ENCODE results near the gene IGFN1.
A peak's percentile ranks its signal among the peaks of the same experiment; 100 is the strongest.

IGFN1 gene

DNA sequence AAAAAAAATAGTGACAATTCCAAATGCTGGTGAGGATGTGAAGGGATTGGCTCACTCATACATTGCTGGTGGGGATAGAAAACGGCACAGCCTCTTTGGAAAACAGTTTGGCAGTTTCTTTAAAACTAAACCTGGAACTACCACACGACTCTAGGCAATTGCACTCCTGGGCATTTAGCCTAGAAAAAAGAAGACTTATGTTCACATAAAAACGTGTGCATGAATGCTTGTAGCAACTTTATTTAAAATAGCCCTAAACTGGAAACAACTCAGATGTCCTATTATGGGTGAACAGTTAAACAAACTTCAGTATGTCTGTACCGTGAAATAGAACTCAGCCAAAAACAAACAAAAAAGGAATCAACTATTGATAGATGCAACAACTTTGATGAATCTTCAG, 26.9 kb upstream of the IGFN1 start:
- DNase-seq (ENCODE audit: low spot score) = no peak

DNA sequence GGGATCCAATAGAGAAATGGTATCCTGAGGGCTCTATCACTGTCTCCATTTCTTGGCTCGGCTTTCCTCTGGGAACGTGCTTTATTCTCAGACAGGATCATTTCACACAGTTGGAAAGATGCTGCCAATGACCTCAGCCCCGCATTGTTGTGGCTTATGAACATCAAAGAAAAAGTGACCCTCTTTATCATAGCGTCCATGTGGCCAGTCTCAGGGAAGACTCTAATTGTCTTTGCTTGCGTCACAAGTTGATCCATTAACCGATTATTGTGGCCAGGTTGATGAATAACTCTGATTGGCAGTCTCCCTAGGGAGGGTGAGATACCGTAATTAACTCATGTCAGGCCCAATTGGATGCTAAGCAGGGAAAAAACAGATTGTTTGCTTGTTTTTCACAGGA, 26.0 kb upstream of the IGFN1 start:
- no peak for DNase-seq (ENCODE audit: low spot score)

DNA sequence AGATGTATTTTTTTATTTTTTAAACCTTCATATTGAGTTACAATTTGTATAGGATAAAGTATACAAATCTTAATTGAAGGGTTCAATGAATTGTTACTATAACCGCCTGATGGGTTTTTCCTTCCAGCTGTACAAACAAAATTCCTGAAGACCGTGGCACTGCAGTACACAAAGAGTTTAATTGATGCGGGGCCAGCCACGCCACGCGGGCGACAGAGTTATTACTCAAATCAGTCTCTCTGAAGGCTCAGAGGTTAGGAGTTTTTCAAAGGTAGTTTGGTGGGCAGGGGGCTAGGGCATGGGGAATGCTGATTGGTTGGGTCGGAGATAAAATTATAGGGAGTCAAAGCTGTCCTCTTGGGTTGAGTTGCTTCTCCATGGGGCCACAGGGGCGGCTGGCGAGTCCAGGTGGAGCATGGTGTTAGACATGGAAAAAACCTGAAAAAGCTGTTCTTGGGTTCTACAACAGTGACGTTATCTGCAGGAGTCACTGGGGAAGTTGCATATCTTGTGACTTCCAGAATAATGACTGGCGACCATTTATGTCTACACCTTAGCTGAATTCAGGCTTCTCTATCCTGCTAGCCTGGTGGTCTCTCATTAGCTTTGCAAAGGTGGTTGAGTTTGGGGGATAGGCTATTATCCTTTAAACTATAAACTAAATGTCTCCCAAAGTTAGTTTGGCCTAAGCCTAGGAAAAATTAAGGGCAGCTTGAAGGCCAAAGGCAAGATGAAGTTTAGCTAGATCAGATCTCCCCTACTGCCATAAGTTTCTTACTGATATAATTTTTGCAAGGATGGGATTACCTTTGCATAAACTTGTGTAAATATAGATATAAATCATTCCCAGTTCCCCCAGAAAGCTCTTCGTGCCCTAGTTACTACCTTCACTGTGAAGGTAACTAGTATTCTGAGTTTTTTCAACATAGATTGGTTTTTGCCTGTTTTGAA, 23.3 kb upstream of the IGFN1 start:
- no peak for DNase-seq (ENCODE audit: low spot score)

DNA sequence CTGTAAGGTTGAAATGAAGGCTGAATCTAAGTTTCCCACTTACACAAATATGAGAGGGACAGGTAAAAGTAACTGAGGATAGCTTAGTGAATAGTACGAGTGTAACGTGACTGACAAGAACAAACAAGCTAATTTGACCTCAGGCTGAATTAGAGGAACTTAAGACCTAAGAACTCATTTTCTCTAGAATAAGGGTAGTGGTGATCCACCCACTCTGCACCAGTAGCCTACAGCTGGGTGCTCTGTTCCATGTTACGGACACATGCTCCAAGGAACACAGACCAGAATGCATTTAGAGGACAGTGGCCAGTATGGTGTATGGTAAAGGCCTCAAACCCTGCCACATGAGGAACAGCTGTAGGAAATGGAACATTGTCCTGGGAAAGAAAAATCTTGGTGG, 21.4 kb upstream of the IGFN1 start:
- DNase-seq (ENCODE audit: low spot score) = no peak

DNA sequence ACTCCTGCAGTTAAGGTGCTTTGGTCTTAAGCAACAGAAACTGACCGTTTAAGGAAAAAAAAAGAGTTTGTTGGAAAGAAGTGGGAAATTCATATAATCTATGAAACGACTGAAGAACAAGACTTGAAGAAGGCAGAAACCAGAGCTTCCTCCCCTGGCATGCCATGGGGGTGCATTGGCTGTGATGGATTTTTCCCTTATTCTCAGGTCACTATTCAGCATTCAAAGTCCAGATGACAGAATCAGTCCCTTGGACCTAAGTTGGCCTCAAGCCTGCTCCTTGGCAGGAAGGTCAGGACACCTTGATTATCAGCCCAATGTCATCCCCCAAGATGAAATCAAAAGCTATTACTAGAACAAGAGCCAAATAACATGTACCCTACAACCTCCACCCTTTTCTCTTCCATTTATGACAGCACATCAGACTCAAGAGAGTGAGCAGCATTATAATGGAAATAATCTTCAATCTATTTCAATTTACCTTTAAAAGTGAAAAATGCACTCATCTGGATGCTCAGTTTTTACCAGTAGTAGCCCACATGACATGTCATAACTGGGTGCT, 20.6 kb upstream of the IGFN1 start:
- DNase-seq (ENCODE audit: low spot score) = no peak

DNA sequence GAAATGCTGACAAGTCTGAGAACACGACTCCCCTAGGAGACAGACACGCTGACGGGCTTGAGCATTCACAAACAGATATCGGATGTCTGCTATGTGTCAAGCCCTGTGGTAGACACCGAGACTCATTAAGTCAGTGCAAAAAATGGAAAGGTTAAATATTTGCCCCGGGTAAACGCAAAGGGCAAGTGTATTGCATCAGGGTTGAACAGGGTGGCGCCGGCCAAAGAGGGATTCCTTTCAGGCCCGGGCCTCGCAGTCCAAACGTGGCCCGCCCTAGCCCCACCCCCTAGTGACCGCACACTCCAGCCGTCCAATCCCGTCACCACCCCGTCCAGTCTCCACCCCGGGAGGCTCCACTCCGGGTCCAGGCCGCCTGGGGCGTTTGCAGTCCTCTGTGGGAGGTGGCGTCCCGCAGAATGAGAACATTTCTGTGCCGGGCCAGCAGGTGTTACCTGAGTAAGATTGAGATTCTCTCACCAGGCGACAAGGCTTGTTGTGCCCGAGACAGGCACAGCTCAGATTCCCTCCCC, 20.0 kb upstream of the IGFN1 start:
- DNase-seq (ENCODE audit: low spot score) = peak; percentile 92

DNA sequence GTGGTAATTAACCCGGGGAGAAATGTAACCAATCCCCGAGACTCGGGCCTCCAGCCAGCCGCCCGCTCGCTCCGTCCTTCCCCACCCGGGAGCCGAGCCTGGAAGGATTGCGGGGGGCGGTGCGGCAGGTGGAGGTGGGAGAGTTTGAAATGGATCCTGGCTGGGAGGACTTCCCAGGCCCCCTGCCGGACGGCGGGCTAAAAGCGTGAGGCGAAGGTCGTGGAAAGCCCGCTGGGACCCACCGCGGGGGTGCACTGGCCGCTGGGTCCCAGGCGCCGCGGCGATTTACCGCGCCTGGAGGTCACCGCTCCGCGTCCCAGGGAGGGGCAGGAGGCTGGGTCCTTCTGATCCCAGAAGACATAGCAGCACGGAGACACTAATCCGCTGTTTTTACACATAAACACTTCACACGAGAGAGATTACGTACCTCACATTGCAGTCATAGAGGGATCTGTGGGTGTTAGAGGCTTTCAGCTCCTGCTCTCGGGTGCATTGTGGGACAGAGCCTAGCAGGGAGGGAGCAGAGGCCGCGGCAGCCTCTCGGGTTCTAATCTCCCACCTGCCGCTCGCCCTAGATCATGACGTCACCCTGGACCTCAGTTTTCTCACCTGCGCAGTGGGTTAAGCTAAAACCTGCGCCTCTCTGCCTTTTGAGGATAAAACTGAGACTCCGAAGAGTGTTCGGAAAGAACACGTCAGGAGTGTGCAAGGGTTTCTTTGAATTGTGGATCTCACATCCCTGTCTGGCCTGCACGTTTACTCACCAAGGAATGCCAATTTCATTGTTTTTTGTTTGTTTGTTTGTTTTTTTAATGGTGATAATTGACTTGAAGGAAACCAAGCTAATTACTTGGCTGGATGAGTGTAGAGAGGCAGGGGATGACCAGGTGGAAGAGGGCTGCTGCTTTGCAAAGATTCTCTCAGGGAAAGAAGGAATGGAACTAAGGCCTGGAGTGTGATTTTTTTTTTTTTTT, 19.3 kb upstream of the IGFN1 start:
- peak; percentile 58 for DNase-seq (ENCODE audit: low spot score)

DNA sequence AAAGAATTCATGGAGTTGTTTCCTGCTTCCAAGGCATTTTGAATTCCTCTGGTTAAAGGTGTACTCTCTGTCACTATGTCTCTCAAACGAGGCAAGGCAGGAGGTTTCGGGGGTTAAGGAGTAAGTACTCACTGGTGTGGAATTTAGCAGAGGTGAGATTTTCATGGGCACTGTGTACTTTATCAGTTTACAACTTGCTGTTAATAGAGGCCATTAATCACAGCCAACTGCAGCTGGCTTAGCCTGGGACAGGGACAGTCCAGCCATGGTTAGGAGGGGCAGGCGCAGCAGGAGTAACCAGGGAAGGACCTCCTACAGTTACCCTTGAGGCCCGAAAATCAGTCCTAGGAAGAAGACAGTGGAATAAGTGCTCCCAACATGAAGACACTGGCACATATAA, 18.3 kb upstream of the IGFN1 start:
- no peak for DNase-seq (ENCODE audit: low spot score)

DNA sequence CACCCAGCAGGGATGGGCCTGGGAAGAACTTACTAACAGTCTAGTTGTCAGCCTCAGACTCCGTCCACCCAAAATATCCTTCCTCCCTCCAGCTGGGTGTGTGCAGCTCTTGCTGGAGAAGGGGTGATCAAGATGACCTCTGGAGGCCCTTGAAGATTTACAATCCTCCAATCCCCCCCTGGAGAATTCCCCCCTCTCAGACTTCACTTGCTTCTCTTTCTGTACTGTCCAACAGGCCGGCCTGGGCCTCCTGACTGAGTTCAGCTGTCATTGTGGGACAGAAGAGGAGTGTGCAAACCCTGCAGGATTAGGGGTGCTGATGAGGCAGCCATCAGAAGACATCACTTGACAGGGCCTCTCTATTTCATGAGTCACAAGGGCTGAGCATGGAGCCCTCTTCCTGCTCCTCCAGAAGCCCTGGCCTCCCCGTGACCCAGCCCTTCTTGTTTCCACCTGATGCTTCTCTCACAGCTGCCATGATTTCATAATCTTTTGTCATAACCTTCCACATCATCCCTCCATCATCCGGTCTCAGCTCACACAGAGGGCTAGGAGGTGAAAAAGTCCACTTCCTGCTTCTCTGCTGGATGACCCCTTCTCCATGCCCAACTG, 17.5 kb upstream of the IGFN1 start:
- DNase-seq (ENCODE audit: low spot score) = no peak

DNA sequence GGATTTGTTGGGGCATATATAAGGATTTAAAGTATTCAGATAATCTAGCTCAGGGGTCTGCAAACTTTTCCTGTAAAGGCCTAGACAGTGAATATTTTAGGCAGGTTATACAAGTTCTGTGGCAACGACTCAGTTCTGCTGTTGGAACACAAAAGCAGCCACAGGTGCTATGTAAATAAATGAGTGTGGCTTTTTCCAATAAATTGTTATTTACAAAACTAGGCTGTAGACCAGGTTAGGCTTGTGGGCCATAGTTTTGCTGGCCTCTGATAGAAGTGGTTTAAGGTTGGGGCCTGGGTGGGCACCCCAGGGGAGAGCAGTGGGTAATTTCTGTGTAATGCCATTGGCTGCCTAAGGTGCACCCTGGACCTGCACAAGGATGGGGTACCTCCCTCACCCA, 16.9 kb upstream of the IGFN1 start:
- DNase-seq (ENCODE audit: low spot score) = no peak

DNA sequence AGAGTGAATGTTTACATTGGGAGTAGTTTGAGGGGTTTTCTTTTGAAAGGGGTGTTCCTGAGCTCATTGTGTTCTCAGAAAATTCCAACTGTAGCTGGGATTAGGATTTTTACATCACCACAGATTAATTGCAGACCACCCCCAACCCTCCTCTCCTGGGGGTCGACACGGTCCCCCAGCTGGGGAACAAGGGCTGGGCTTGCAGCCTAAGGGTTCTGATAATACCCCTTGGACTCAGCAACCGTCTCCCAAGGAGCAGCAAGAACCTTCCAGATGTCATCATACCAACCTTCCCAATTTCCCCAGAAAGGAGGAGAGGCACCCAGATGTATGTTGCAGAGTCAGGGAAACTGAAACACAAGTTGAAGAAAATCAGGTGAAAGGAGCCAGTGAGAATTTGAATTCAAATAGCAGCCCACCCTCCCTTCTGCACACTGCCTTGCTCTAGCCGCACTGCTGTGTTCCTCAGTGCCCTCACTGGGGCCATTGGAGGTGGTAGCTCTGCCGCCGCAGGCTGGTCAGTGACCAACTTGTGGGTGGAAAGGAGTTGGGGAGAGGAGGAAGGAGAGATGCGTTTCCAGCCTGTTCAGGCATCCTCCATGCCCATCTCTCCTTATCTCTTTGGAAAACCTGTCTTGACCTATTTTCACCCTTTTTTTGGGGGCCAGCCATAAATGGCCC, 14.7 kb upstream of the IGFN1 start:
- DNase-seq (ENCODE audit: low spot score) = no peak

DNA sequence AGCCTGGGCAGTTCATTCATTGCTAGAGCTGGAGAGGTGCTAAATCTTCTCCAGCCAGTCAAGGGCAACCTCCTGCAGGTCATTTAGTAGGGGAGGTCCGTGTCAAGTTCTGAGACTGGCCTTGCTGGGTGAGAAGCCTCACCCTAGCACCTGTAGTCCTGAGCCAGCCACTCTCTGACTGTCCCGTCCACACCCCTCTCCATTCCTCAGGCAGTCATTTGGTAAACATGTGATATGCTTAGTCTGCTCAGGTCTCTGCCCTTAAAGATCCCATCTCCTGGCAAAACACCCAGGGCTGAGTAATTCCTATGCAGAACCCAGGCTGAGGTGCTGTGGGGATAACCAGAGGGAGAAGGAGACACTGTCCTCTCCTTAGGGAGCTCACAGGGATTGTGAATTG, 13.7 kb upstream of the IGFN1 start:
- DNase-seq (ENCODE audit: low spot score) = no peak

DNA sequence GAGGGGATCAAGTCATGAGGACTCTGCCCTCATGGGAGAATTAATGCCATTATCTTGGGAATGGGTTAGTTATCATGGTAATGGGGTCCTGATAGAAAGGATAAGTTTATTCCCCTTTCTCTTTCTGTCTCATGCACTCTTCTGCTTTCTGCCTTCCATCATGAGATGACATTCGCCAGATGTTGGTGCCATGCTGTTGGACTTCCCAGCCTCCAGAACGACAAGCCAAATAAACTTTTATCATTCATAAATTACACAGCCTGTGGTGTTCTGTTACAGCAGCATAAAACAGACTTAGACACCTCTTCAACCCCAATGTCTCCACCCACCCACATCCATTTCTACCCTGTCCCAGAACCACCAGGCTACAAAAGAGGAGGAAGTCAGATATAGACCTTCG, 11.9 kb upstream of the IGFN1 start:
- no peak for DNase-seq (ENCODE audit: low spot score)

DNA sequence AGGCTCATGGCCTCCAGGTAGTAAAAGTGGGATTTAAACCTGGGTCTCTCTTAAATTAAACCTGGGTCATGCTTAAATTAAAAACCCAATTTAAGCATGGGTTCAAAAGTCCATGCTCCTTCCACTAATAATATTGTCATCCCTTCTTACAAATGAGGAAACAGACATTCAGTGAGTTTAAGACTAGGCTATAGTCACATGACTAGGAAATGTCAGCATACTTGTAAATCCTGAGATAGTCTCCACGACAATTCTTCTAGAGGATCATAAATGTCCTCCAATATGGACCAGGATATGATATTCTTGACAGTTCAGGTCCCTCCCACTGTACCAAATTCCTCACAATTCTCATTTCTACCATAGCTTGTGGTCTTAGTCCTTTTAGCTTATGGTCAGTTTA, 10.5 kb upstream of the IGFN1 start:
- no peak for DNase-seq (ENCODE audit: low spot score)

DNA sequence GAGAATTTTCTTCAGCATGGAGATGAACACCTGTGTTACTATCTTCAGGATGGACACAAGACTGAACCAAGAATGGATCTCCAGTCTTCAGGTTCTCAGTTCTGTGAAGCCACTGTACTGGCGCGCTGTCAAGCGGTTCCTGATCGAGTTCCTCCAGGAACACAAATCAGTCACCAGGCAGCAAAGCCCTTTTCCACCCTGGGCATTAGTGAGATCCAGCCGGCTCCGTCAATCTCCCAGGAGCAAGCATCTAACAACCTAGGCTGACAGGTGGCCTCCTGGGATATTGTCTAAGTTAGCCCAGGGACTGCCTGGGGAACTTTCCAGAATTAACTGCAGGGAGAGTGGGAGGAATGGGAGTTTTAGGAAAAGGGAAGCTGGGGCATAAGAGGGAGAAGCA, 9.7 kb upstream of the IGFN1 start:
- no peak for DNase-seq (ENCODE audit: low spot score)

DNA sequence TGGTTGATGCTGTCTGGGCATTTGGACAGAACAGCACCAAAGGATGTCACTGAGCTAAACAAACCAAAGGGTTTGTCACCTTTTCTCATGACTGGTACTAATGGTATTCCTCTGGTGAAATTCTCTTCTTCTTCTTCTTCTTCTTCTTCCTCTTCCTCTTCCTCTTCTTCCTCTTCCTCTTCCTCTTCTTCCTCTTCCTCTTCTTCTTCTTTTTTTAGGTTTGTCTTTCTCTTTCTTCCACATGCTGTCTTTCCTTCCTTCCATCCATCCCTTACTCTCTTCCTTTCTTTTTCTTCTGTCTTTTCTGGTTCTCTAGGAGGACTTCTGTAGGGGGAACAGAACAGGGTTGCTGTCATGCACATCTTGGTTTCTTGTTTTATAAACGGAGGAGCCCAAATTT, 9.3 kb upstream of the IGFN1 start:
- DNase-seq (ENCODE audit: low spot score) = no peak

DNA sequence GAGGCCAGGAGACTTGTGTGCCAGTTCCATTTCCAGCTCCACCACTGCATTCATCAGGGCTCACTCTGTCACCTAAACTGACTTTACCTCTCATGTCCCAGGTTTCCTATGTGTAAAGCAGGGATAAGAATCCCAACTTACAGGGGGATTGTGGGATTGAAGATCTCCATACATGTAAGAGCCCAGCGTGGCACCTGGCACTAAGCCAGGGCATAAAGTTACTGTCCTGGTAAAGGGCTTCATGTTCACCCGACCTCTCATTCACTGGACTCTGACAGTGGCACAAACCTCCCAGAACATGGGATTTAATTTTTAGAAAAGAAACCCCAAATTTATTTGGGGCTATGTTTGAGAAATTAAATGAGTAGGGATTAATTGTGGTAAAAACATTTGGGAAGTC, 8.9 kb upstream of the IGFN1 start:
- no peak for DNase-seq (ENCODE audit: low spot score)

DNA sequence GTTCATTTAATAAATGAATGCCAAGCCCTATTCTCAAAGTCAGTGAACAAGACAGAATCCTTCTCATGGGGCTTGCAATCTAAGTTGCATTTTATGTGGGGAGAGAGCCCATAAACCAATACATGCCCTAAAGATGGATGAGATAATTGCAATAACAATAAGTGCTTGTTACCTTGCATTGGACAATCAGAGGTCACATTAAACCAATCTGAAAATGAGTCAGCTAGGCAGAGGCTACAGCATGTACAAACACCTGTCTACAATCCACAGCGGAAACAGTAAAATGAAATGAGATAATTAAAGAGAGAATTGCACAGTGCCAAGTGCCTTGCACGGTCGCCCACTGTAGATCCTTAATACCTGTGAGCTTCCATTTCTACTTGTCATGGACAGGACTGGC, 7.4 kb upstream of the IGFN1 start:
- no peak for DNase-seq (ENCODE audit: low spot score)

DNA sequence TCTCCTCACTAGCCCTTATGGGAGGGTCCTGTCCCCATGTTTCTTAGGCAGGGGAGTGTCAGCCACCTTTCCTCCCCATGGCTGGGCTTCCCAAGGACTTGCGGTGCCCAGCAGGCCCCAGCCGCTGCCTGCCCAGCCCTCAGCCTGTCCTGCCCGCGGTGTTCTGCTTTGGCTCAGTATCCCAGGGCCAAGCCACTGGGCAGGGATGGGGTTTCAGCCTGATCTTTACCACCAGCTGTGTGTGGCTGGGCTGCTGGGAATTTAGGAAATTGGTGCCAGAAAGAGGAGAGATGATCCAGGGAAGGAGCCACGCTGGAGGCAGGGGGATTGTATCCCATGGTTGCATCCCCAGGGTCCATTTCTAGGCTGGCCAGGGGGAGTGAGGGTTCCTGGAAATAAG, 6.9 kb upstream of the IGFN1 start:
- no peak for DNase-seq (ENCODE audit: low spot score)

DNA sequence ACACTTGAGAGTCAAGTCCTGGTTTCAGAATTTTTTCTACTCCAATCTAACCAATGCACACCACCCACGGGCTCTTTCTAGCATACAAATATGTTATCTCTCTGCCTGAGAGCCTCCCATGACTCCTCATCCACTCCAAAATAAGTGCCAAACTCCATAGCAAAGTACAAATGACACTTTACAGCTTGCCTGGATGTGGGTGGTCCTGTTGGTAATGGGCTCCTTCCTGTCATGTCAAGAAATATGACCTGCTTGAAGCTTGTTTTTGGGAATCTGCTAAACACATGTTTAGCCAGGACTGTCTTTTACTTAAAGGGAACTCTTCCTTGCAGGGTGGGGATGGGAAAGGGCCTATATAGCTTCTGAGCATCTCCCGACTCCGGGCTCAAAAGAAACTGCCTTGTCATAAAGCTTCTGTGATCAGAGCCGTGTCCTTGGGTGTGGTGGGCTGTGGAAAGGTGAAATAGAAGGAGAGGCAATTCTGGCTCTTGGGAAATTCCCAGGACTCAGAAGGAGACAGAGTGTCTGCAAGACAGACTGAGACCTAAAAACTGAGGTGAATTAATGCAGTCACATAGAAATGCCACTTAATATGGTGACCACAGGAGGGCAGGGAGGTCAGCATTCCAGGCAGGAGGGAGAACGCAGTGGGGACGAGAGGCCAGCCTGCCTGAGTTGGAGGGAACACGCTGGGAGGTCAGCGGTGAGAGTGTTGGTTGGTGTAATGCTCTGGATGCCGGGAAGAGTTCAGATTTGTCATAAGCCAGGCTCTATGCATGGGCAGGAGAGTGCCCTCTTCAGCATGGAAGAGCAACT, 6.1 kb upstream of the IGFN1 start:
- DNase-seq (ENCODE audit: low spot score) = peak; percentile 86

DNA sequence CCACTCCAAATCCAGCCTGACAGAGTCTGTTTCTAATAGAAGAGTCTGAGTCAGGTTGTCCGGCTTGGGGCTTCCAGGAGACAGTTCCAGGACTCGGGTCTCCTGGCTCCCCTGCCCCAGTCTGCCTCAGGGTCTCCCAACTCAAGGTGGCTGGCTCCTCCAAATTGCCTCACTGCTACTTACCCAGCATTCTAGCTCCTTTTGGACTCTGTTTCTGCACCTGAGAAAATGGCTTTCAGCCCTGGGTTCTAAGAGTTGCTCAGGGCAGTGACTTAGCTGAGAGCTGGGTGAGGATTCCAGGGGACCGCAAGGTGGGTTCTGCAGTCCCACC, 5.5 kb upstream of the IGFN1 start:
- no peak for DNase-seq (ENCODE audit: low spot score)

Measured in HuH-7.5 (cell line).